ENCODE results near the gene EDEM2.
"Not testable (repeated sequence)": the region's sequence is repeated elsewhere in the genome, so short reads cannot be mapped to it uniquely, and the experiment has no call there.

DNA sequence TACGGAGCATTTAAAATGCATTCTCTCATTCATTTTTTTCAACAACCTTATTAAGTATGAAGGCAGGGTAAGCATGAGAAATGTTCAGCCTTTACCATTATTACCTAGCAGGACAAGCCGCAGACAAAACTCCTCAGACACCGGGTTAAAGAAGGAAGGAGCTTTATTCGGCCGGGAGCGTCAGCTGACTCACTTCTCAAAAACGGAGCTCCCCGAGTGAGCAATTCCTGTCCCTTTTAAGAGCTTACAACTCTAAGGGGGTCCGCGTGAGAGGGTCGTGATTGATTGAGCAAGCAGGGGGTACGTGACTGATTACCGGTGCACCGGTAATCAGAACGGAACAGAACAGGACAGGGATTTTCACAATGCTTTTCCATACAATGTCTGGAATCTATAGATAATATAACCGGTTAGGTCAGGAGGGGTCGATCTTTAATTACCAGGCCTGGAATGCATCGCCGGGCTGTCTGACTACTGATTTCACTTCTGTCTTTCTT lies 487 bp upstream of the EDEM2 start:
- not testable (repeated sequence) for TF ChIP-seq ZSCAN25 (CRISPR knock-in tag; IDR thresholded peaks at IDR 0.05); SIX1 (CRISPR knock-in tag; IDR thresholded peaks at IDR 0.05; ENCODE audit: borderline replicate concordance); CTCF (CRISPR knock-in tag; IDR thresholded peaks at IDR 0.05)

Data from HepG2 (cell line).